HepG2 (cell line): Measurements from ENCODE around the gene RPL3. TPM values are rescaled to one million over a fixed set of nuclear protein-coding genes. Genes with fewer than 3 reads are reported as not detected.
A peak's percentile ranks its signal among the peaks of the same experiment; 100 is the strongest.

Experiments
- ATF1 ChIP-seq: IDR thresholded peaks from 2 replicates; pipeline ENCODE4 v1.6.1; 2016; ENCODE audit warnings: mild to moderate bottlenecking, control low read depth
- BCL6 ChIP-seq: IDR thresholded peaks from 2 replicates; pipeline ENCODE4 v1.6.1; 2016; ENCODE audit warnings: missing genetic modification reagents, missing compliant biosample characterization
- MED13 ChIP-seq: sonication (generic); formaldehyde crosslinking; IDR thresholded peaks from 2 replicates; pipeline ENCODE4 v1.5.0; 2020; ENCODE audit warnings: missing genetic modification reagents
- MIER3 ChIP-seq: IDR thresholded peaks from 2 replicates; pipeline ENCODE4 v1.6.1; 2016; ENCODE audit warnings: missing compliant biosample characterization, borderline replicate concordance
- MTF2 ChIP-seq: sonication (generic); formaldehyde crosslinking; IDR thresholded peaks from 2 replicates; pipeline ENCODE4 v1.5.0; 2020; ENCODE audit warnings: missing genetic modification reagents, borderline replicate concordance
- PAXIP1 ChIP-seq: sonication (generic); formaldehyde crosslinking; conservative IDR thresholded peaks from 2 replicates; pipeline ENCODE4 v1.4.0; 2020; ENCODE audit warnings: mild to moderate bottlenecking, missing genetic modification reagents, moderate library complexity
- RAD21 ChIP-seq: fragments of 450-650 bp; formaldehyde crosslinking; IDR thresholded peaks from 2 replicates; pipeline ENCODE4 v1.5.0; 2020; ENCODE audit warnings: mild to moderate bottlenecking
- RELA ChIP-seq: sonication (generic); formaldehyde crosslinking; IDR thresholded peaks from 2 replicates; pipeline ENCODE4 v1.4.0; 2020; ENCODE audit warnings: missing genetic modification reagents
- SOX13 ChIP-seq, 3 experiments: fragments of 450-650 bp in 1 of 3; sonication (generic) in 1 of 3; formaldehyde crosslinking in 1 of 3; IDR thresholded peaks in 2 of 3; conservative IDR thresholded peaks in 1 of 3; 2 replicates each; pipeline versions ENCODE4 v1.5.0 to v1.6.1; 2016 to 2020; ENCODE audit warnings: antibody characterized with exemption in 1 of 3, mild to moderate bottlenecking in 1 of 3, missing compliant biosample characterization in 1 of 3, missing genetic modification reagents in 1 of 3, moderate library complexity in 1 of 3
- STAT5B ChIP-seq: sonication (generic); formaldehyde crosslinking; IDR thresholded peaks from 2 replicates; pipeline ENCODE4 v1.4.0; 2020; ENCODE audit warnings: missing genetic modification reagents
- TEAD3 ChIP-seq: optimal IDR thresholded peaks from 2 replicates; pipeline ENCODE3; 2016; ENCODE audit warnings: borderline replicate concordance
- THYN1 ChIP-seq: sonication (generic); formaldehyde crosslinking; IDR thresholded peaks from 2 replicates; pipeline ENCODE4 v1.8.1; 2023; ENCODE audit warnings: low read depth, mild to moderate bottlenecking, moderate library complexity, missing genetic modification reagents, borderline replicate concordance
- UBTF ChIP-seq: sonication (generic); formaldehyde crosslinking; IDR thresholded peaks from 2 replicates; pipeline ENCODE4 v1.4.0; 2020; ENCODE audit warnings: mild to moderate bottlenecking, missing genetic modification reagents
- ZBTB10 ChIP-seq: sonication (generic); formaldehyde crosslinking; IDR thresholded peaks from 2 replicates; pipeline ENCODE4 v1.4.0; 2020; ENCODE audit warnings: missing genetic modification reagents, borderline replicate concordance
- ZBTB20 ChIP-seq: sonication (generic); formaldehyde crosslinking; IDR thresholded peaks from 2 replicates; pipeline ENCODE4 v1.8.1; 2023; ENCODE audit warnings: missing genetic modification reagents, low read depth, mild to moderate bottlenecking, borderline replicate concordance
- ZBTB44 ChIP-seq: sonication (generic); formaldehyde crosslinking; IDR thresholded peaks from 2 replicates; pipeline ENCODE4 v1.4.0; 2020; ENCODE audit warnings: missing genetic modification reagents
- ZC3H13 ChIP-seq: sonication (generic); formaldehyde crosslinking; IDR thresholded peaks from 2 replicates; pipeline ENCODE4 v1.8.1; 2023; ENCODE audit warnings: mild to moderate bottlenecking, missing genetic modification reagents, moderate library complexity
- ZNF777 ChIP-seq: sonication (generic); formaldehyde crosslinking; IDR thresholded peaks from 2 replicates; pipeline ENCODE4 v1.4.0; 2020; ENCODE audit warnings: missing genetic modification reagents
- polyA plus RNA-seq, 8 experiments: library from polyadenylated mRNA; depleted of rRNA in 3 of 8; stranded (reverse) in 7 of 8; unstranded in 1 of 8; fragments of >200 nt; fragmentation: Illumina TruSeq in 4 of 8; extraction: Trizol in 4 of 8; gene quantifications; 2 replicates each; pipeline versions ENCODE4 v1.2.1 to v1.2.3, GENCODE V29; 2011 to 2016; ENCODE audit warnings: low read depth in 4 of 8, missing spikeins in 1 of 8, mixed read lengths in 1 of 8; ENCODE audit not compliant: insufficient read depth in 1 of 8
- total RNA-seq, 5 experiments: library from RNA; depleted of rRNA; stranded (reverse); fragments of >200 nt; fragmentation: Illumina TruSeq; extraction: Trizol; gene quantifications; 2 replicates each; pipeline ENCODE4 v1.2.3, GENCODE V29; 2016; ENCODE audit warnings: low read depth in 1 of 5
- TF ChIP-seq, protein P1 (sequence below): sonication (generic); formaldehyde crosslinking; IDR thresholded peaks from 2 replicates; pipeline ENCODE4 v1.8.0; 2023; ENCODE audit warnings: mild to moderate bottlenecking, missing genetic modification reagents

RPL3 gene
- total and polyA plus RNA-seq, 2 of the 13 experiments (the other 11 are each of a cell fraction or from before 2014, with no cell fraction given): 1,051 to 3,279 TPM

DNA sequence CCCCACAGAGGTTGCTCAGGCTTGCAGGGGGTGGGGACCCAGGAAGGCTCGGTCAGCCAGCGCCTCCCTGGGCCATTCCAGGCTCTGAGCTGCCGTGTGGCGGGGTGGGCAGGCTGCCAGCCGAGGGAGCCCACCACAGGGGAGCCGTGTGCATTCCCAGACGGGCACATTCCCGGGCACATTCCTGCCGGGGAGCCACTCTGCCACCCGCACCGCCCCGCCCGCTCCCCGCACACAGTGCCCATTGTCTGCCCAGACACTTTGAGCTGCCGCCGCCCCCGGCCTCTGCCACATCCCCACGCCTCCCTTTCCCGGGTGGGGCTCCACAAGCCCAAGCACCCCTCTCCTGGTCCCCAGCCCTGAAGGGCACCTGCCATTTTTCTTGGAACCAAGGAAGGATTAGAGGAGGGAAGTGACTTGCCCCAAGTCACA, 27.4 kb downstream of the RPL3 start (continued):
- TF ChIP-seq ZBTB20 (CRISPR knock-in tag) (no peak), SOX13 (IDR thresholded peaks at IDR 0.05) (no peak), SOX13 (CRISPR knock-in tag; conservative IDR thresholded peaks at IDR 0.05 in 1 of 2, IDR thresholded peaks at IDR 0.05 in 1 of 2) (peak in 1 of 2 experiments; percentile 11; a peak in 1 of 4 replicates), MIER3 (CRISPR knock-in tag) (no peak), MTF2 (no peak), ZBTB10 (CRISPR knock-in tag) (no peak), ATF1 (CRISPR knock-in tag) (no peak), ZC3H13 (CRISPR knock-in tag) (no peak), THYN1 (CRISPR knock-in tag) (no peak), BCL6 (no peak), ZBTB44 (CRISPR knock-in tag) (no peak), STAT5B (no peak), TEAD3 (CRISPR knock-in tag) (peak; percentile 64), RAD21 (no peak), MED13 (CRISPR knock-in tag) (no peak), ZNF777 (0 out of 2 replicates have a peak, but pooled peaks have one; percentile 9), RELA (CRISPR knock-in tag) (no peak), PAXIP1 (CRISPR knock-in tag) (no peak), UBTF (CRISPR knock-in tag) (no peak)
- TF ChIP-seq, protein P1, sequence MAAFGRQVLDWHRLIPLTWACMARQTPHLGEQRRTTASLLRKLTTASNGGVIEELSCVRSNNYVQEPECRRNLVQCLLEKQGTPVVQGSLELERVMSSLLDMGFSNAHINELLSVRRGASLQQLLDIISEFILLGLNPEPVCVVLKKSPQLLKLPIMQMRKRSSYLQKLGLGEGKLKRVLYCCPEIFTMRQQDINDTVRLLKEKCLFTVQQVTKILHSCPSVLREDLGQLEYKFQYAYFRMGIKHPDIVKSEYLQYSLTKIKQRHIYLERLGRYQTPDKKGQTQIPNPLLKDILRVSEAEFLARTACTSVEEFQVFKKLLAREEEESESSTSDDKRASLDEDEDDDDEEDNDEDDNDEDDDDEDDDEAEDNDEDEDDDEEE (CRISPR knock-in tag): no peak
